Measurements from ENCODE around the gene NR5A1.

The NR5A1 gene

DNA sequence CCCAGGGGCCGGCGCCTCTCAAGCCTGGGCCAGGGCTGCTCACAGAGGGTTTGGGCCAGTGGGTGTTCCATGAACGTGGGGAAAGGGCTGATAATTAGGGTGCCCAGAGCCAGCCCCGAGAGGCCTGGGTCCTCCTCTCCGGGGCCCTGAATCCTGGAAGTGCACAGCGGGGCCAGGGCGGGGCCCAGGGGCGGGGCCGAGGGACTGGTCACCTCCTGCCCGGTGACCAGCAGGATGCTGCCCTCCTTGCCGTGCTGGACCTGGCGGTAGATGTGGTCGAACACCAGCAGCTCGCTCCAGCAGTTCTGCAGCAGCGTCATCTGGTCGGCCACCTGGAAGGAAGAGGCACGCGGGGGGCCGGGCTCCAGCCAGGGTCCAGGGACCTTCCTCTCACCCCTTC, 14.4 kb downstream of the NR5A1 start:
- Histone ChIP-seq H2BK120ac (ENCODE audit: low read depth, low read length) (no peak overlapping the region), H2BK15ac (ENCODE audit: low read depth, poor library complexity, severe bottlenecking) (no peak overlapping the region), H3K27me3 (ENCODE audit: control insufficient read depth in 1 of 2, insufficient read depth in 1 of 2, low read length in 2 of 2) (peaks cover 77 to 89% of the 10 kb centered on the region in 2 experiments), H4K91ac (ENCODE audit: low read length) (no peak overlapping the region), H3K27ac (ENCODE audit: low read length, poor library complexity, severe bottlenecking) (no peak overlapping the region), H2AK5ac (ENCODE audit: low read length, severe bottlenecking) (no peak overlapping the region), H3K23ac (ENCODE audit: low read length in 2 of 2) (no peak overlapping the region), H3K79me1 (replicated peaks; ENCODE audit: low read length, poor library complexity, severe bottlenecking) (no peaks in the 10 kb centered on the region), H2BK5ac (ENCODE audit: low read depth, low read length, poor library complexity, severe bottlenecking) (no peak overlapping the region), H3K4me1 (ENCODE audit: control insufficient read depth, insufficient read depth, low read depth, low read length) (peaks cover 2% of the 10 kb centered on the region), H3K4me3 (ENCODE audit: insufficient read depth in 1 of 2, low read depth in 1 of 2, low read length in 2 of 2) (no peak overlapping the region), H3K4ac (ENCODE audit: low read depth in 1 of 2, low read length in 2 of 2) (no peak overlapping the region), H3K4me2 (ENCODE audit: low read length, poor library complexity, severe bottlenecking) (no peak overlapping the region), H3K18ac (ENCODE audit: low read depth in 1 of 2, low read length in 2 of 2) (no peak overlapping the region), H2AFZ (ENCODE audit: low read depth, low read length) (no peak overlapping the region), H3K36me3 (ENCODE audit: control insufficient read depth in 1 of 2, insufficient read depth in 2 of 2, low read depth in 1 of 2, low read length in 2 of 2) (no peaks in the 10 kb centered on the region), H3K9me3 (ENCODE audit: control insufficient read depth, low read length) (peaks cover 3% of the 10 kb centered on the region), H3K14ac (ENCODE audit: low read length in 2 of 2) (no peak overlapping the region), H3K9ac (ENCODE audit: low read length) (no peak overlapping the region), H4K8ac (ENCODE audit: low read length) (no peak overlapping the region), H2BK12ac (ENCODE audit: low read length in 2 of 2) (no peak overlapping the region)
- DNase-seq = no peak
- WGBS = 81% methylated on average over 17 of the region's 19 CpGs

DNA sequence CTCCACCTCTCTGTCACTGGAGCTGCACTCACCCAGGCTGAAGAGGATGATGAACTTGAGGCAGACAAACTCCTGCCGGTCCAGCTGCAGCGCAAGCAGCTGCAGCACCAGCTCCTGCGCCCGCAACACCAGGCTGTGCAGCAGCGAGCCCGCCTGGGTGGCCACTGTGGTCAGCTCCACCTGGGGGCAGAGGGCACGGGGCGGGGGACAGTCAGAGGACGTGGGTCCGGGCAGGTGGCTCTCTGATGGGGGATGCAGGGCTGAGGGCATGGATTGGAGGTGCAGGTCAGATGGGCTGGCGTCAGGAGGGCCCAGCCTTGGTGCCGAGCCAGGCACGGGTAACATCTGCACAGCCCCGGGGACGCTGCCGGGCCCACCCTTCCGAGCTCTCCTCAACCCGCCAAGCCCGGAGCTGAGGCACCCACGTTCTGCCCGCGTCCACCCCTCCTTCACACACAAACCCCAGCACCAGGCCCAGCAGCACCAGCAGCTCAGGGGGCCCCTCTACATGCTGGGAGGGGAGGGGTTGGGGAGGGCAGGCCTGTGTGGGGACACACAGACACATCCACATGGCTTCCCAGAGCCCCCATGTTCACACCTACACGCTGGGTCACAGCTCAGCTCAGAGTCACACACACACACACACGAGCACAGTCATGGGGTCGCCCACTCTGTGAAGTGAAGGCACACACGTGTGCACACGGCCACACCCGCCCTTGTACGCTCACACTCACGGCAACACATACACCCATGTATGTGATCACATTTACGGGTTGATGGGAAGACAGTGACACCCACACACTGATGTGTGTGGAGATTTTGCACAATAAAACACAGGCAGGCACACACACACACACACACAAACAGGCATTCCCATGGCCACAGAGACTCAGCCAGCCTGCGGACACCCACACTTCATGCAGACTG, 15.9 kb downstream of the NR5A1 start:
- H3K79me1 ChIP-seq (replicated peaks; ENCODE audit: low read length, poor library complexity, severe bottlenecking) = no peaks in the 10 kb centered on the region
- H3K4me1 ChIP-seq (ENCODE audit: control insufficient read depth, insufficient read depth, low read depth, low read length) = peaks cover 1% of the 10 kb centered on the region
- H2BK12ac ChIP-seq (ENCODE audit: low read length in 2 of 2) = no peak overlapping the region

DNA sequence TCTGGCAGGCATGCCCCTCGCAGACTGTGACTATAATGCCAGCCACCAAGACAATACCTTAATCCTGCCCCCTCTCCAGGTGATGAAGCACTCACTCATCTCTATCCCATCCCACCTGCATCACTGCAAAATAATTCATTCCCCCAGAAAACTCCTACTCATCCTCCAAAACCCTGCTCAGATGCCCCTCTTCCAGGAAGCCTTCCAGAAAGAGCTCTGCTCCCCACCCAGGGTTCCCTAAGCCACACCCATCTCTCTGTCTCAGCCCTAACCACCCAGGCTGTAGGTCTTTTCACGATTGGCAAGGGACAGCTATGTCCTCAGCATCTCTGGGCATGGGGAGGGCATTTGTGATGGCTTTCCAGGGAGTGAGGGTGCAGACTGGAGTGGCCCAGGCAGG, 17.2 kb downstream of the NR5A1 start:
- H3K4ac ChIP-seq (ENCODE audit: low read depth in 1 of 2, low read length in 2 of 2) = no peak overlapping the region
- peaks cover 3% of the 10 kb centered on the region for H3K9me3 ChIP-seq (ENCODE audit: control insufficient read depth, low read length)
- H3K14ac ChIP-seq (ENCODE audit: low read length in 2 of 2) = no peak overlapping the region
- H2BK120ac ChIP-seq (ENCODE audit: low read depth, low read length) = no peak overlapping the region
- no peak overlapping the region for H4K8ac ChIP-seq (ENCODE audit: low read length)
- no peak overlapping the region for H2BK5ac ChIP-seq (ENCODE audit: low read depth, low read length, poor library complexity, severe bottlenecking)
- no peak overlapping the region for H3K23ac ChIP-seq (ENCODE audit: low read length in 2 of 2)
- no peaks in the 10 kb centered on the region for H3K79me1 ChIP-seq (replicated peaks; ENCODE audit: low read length, poor library complexity, severe bottlenecking)
- no peak overlapping the region for H3K4me3 ChIP-seq (ENCODE audit: insufficient read depth in 1 of 2, low read depth in 1 of 2, low read length in 2 of 2)
- no peak overlapping the region for H2AFZ ChIP-seq (ENCODE audit: low read depth, low read length)
- no peak overlapping the region for H3K9ac ChIP-seq (ENCODE audit: low read length)
- peak overlapping the region; percentile 72 for H4K91ac ChIP-seq (ENCODE audit: low read length)
- WGBS = 92% methylated on average over 2 of the region's 2 CpGs
- no peak overlapping the region for H2AK5ac ChIP-seq (ENCODE audit: low read length, severe bottlenecking)
- no peaks in the 10 kb centered on the region for H3K36me3 ChIP-seq (ENCODE audit: control insufficient read depth in 1 of 2, insufficient read depth in 2 of 2, low read depth in 1 of 2, low read length in 2 of 2)
- no peak overlapping the region for H3K18ac ChIP-seq (ENCODE audit: low read depth in 1 of 2, low read length in 2 of 2)
- no peak overlapping the region for H3K4me2 ChIP-seq (ENCODE audit: low read length, poor library complexity, severe bottlenecking)
- peaks cover 67 to 89% of the 10 kb centered on the region in 2 experiments for H3K27me3 ChIP-seq (ENCODE audit: control insufficient read depth in 1 of 2, insufficient read depth in 1 of 2, low read length in 2 of 2)
- no peak for DNase-seq
- H2BK12ac ChIP-seq (ENCODE audit: low read length in 2 of 2) = no peak overlapping the region
- H3K27ac ChIP-seq (ENCODE audit: low read length, poor library complexity, severe bottlenecking) = no peak overlapping the region
- no peak overlapping the region for H2BK15ac ChIP-seq (ENCODE audit: low read depth, poor library complexity, severe bottlenecking)
- H3K4me1 ChIP-seq (ENCODE audit: control insufficient read depth, insufficient read depth, low read depth, low read length) = no peaks in the 10 kb centered on the region

More for the DNA sequence above, 15.9 kb downstream of the NR5A1 start:
- H4K91ac ChIP-seq (ENCODE audit: low read length) = no peak overlapping the region
- H3K18ac ChIP-seq (ENCODE audit: low read depth in 1 of 2, low read length in 2 of 2) = no peak overlapping the region
- H3K4me3 ChIP-seq (ENCODE audit: insufficient read depth in 1 of 2, low read depth in 1 of 2, low read length in 2 of 2) = no peak overlapping the region
- no peak overlapping the region for H3K27ac ChIP-seq (ENCODE audit: low read length, poor library complexity, severe bottlenecking)
- no peak overlapping the region for H4K8ac ChIP-seq (ENCODE audit: low read length)
- peaks cover 3% of the 10 kb centered on the region for H3K9me3 ChIP-seq (ENCODE audit: control insufficient read depth, low read length)
- no peak overlapping the region for H3K9ac ChIP-seq (ENCODE audit: low read length)
- H2BK15ac ChIP-seq (ENCODE audit: low read depth, poor library complexity, severe bottlenecking) = no peak overlapping the region
- no peak overlapping the region for H3K14ac ChIP-seq (ENCODE audit: low read length in 2 of 2)
- no peak overlapping the region for H3K4me2 ChIP-seq (ENCODE audit: low read length, poor library complexity, severe bottlenecking)
- no peak overlapping the region for H2AFZ ChIP-seq (ENCODE audit: low read depth, low read length)
- H2BK5ac ChIP-seq (ENCODE audit: low read depth, low read length, poor library complexity, severe bottlenecking) = no peak overlapping the region
- no peak for DNase-seq
- 93% methylated on average over 18 of the region's 32 CpGs for WGBS
- H3K27me3 ChIP-seq (ENCODE audit: control insufficient read depth in 1 of 2, insufficient read depth in 1 of 2, low read length in 2 of 2) = peaks cover 77 to 89% of the 10 kb centered on the region in 2 experiments
- H2AK5ac ChIP-seq (ENCODE audit: low read length, severe bottlenecking) = no peak overlapping the region
- H2BK120ac ChIP-seq (ENCODE audit: low read depth, low read length) = no peak overlapping the region
- no peak overlapping the region for H3K4ac ChIP-seq (ENCODE audit: low read depth in 1 of 2, low read length in 2 of 2)
- no peak overlapping the region for H3K23ac ChIP-seq (ENCODE audit: low read length in 2 of 2)
- H3K36me3 ChIP-seq (ENCODE audit: control insufficient read depth in 1 of 2, insufficient read depth in 2 of 2, low read depth in 1 of 2, low read length in 2 of 2) = no peaks in the 10 kb centered on the region

DNA sequence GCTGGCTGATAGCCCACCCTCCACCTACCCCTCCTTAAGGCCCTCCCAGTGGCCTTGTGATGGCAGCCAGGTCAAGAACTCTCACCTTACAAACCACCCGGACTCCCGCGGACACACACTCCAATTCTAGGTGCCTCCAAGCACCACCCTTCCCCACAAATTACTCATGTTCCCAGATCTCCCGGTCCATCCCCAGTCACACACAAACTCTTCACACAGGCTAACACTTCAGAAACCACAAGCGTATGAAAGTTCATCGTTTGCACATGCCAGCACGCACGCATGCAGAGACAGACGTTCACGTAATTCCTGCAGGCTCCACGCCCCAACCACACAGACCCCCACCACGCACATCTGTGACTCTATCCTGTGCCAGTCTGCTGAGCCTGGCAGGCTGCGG, 18.0 kb downstream of the NR5A1 start:
- Histone ChIP-seq H3K79me1 (replicated peaks; ENCODE audit: low read length, poor library complexity, severe bottlenecking) (no peaks in the 10 kb centered on the region), H2AFZ (ENCODE audit: low read depth, low read length) (no peak overlapping the region), H4K91ac (ENCODE audit: low read length) (no peak overlapping the region), H2BK12ac (ENCODE audit: low read length in 2 of 2) (no peak overlapping the region), H3K4me1 (ENCODE audit: control insufficient read depth, insufficient read depth, low read depth, low read length) (no peaks in the 10 kb centered on the region), H2BK120ac (ENCODE audit: low read depth, low read length) (no peak overlapping the region), H3K36me3 (ENCODE audit: control insufficient read depth in 1 of 2, insufficient read depth in 2 of 2, low read depth in 1 of 2, low read length in 2 of 2) (no peaks in the 10 kb centered on the region), H2BK5ac (ENCODE audit: low read depth, low read length, poor library complexity, severe bottlenecking) (no peak overlapping the region), H2AK5ac (ENCODE audit: low read length, severe bottlenecking) (no peak overlapping the region), H3K4ac (ENCODE audit: low read depth in 1 of 2, low read length in 2 of 2) (no peak overlapping the region), H3K27me3 (ENCODE audit: control insufficient read depth in 1 of 2, insufficient read depth in 1 of 2, low read length in 2 of 2) (peaks cover 59 to 86% of the 10 kb centered on the region in 2 experiments), H3K9ac (ENCODE audit: low read length) (no peak overlapping the region), H3K4me2 (ENCODE audit: low read length, poor library complexity, severe bottlenecking) (no peak overlapping the region), H2BK15ac (ENCODE audit: low read depth, poor library complexity, severe bottlenecking) (no peak overlapping the region), H3K9me3 (ENCODE audit: control insufficient read depth, low read length) (peaks cover 3% of the 10 kb centered on the region), H4K8ac (ENCODE audit: low read length) (no peak overlapping the region), H3K4me3 (ENCODE audit: insufficient read depth in 1 of 2, low read depth in 1 of 2, low read length in 2 of 2) (no peak overlapping the region), H3K14ac (ENCODE audit: low read length in 2 of 2) (no peak overlapping the region), H3K23ac (ENCODE audit: low read length in 2 of 2) (no peak overlapping the region), H3K27ac (ENCODE audit: low read length, poor library complexity, severe bottlenecking) (no peak overlapping the region), H3K18ac (ENCODE audit: low read depth in 1 of 2, low read length in 2 of 2) (no peak overlapping the region)
- WGBS = 83% methylated on average over 13 of the region's 13 CpGs
- no peak for DNase-seq

Measured in mesenchymal stem cell (in vitro differentiated cells and primary cell).